Measurements from ENCODE around the gene SOD1.

Gene SOD1

DNA sequence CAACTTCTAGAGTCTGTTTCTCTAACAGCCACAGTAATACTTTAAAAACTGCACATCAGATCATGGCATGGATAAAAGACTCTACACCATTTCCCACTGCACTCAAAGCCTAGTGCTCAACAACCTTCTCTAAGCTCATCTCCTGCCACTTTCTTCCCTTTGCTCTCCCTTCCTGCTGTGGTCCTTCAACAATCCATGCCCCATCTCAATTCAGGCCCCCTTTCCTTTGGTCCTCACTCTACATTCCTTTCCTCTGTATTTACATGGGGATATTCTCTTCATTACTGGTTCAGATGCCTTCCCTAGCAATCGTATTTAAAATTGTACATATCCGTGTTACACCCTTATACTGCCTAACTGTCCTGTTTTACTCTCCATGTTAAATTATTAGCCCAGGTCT lies 19.0 kb downstream of the SOD1 start:
- DNase-seq (ENCODE audit: low read depth, low spot score): no peak
- TF ChIP-seq, protein P1, sequence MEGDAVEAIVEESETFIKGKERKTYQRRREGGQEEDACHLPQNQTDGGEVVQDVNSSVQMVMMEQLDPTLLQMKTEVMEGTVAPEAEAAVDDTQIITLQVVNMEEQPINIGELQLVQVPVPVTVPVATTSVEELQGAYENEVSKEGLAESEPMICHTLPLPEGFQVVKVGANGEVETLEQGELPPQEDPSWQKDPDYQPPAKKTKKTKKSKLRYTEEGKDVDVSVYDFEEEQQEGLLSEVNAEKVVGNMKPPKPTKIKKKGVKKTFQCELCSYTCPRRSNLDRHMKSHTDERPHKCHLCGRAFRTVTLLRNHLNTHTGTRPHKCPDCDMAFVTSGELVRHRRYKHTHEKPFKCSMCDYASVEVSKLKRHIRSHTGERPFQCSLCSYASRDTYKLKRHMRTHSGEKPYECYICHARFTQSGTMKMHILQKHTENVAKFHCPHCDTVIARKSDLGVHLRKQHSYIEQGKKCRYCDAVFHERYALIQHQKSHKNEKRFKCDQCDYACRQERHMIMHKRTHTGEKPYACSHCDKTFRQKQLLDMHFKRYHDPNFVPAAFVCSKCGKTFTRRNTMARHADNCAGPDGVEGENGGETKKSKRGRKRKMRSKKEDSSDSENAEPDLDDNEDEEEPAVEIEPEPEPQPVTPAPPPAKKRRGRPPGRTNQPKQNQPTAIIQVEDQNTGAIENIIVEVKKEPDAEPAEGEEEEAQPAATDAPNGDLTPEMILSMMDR (IDR thresholded peaks at IDR 0.05; ENCODE audit: low read depth, low read length): no peak
- no peak overlapping the region for H3K4me3 ChIP-seq (ENCODE audit: low read depth, low read length)
- in situ Hi-C loops (cut with HindIII; ENCODE audit: low sequenced_read_pairs): no loop called here

DNA sequence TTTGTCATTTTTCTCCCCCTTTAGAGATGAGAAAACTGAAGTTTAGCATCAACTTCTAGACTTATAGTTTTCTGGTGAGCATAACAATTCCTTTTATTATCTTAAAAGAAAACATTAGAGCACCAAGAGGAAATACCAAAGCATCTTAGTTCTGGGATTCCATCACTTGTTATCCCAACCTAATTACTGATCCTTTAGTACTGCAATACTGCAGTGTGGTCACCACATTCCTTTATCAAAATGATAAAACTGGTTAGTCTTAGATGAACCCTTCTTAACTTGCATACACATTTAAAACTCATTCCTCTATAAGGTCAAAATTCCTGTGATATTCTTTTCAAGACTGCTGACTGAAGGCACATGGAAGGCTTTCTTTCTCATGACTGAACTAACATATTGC lies 23.1 kb downstream of the SOD1 start:
- in situ Hi-C loops (cut with HindIII; ENCODE audit: low sequenced_read_pairs): no loop called here
- DNase-seq (ENCODE audit: low read depth, low spot score): no peak
- no peak overlapping the region for H3K4me3 ChIP-seq (ENCODE audit: low read depth, low read length)
- TF ChIP-seq, protein P1 (IDR thresholded peaks at IDR 0.05; ENCODE audit: low read depth, low read length): no peak

DNA sequence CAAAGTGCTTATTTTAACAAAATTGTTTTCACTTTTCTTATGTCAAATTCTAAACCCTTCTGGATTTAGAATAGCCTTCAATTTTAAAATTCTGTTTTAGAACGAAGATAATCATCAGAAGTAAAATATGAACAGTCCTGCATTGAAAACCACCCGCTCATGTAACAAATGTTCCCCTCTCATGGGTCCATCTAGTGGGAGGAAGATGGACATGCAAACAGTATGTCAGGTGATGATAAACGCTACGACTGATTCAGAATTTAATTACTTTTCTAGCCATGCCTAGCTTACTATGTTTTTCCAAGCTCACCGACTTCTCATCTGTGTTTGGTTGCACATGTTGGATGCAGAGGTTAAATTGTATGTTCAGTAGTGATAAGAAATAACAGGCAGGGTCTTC lies 23.5 kb downstream of the SOD1 start:
- DNase-seq (ENCODE audit: low read depth, low spot score): no peak
- no peak overlapping the region for H3K4me3 ChIP-seq (ENCODE audit: low read depth, low read length)
- TF ChIP-seq, protein P1 (IDR thresholded peaks at IDR 0.05; ENCODE audit: low read depth, low read length): no peak
- in situ Hi-C loops (cut with HindIII; ENCODE audit: low sequenced_read_pairs): no loop called here

DNA sequence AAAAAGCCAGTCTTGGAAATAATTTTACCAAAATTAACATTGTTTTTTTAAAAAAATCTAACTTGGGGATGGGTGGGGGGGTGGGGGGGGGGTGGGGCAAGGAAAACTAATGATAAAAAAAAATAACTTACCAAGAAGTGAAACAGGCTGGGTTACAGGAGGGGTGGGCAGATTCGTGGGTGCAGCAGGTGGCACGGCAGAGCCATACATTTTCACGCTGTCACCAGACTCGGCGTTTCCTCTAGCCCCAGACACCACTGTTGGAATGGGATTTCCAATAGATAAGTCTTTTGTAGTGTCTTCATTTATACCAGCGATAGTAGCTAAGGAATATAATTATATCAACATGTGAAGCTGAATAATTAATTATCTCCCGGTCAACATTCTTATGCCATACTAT lies 25.4 kb downstream of the SOD1 start:
- in situ Hi-C loops (cut with HindIII; ENCODE audit: low sequenced_read_pairs): no loop called here
- no peak for DNase-seq (ENCODE audit: low read depth, low spot score)
- TF ChIP-seq, protein P1 (IDR thresholded peaks at IDR 0.05; ENCODE audit: low read depth, low read length): no peak
- no peak overlapping the region for H3K4me3 ChIP-seq (ENCODE audit: low read depth, low read length)

DNA sequence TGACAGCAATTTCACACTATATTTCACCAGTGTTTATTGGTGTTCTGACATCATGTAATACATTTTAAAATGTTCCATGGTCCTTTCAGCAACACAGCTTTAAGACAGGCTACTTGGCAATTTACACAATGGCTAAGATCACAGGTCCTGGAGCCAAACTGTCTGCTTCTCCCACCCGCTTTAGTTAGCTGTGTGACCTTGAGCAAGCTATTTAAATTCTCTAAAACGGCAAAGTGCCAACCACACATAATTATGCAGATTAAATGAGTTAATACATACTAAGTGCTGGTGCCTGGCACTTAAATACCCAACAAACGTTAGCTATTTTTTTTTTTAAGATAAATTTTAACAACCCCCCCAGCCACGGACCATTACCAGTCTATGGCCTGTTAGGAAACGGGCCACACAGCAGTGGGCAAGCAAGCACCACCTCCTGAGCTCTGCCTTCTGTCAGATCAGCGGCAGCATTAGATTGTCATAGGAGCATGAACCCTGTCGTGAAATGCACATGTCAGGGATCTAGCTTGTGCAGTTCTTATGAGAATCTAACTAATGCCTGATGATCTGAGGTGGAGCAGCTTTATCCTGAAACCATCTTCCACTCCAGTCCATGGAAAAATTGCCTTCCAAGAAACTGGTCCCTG lies 26.9 kb downstream of the SOD1 start:
- DNase-seq (ENCODE audit: low read depth, low spot score): no peak
- in situ Hi-C loops (cut with HindIII; ENCODE audit: low sequenced_read_pairs): no loop called here
- H3K4me3 ChIP-seq (ENCODE audit: low read depth, low read length): no peak overlapping the region
- TF ChIP-seq, protein P1 (IDR thresholded peaks at IDR 0.05; ENCODE audit: low read depth, low read length): no peak

DNA sequence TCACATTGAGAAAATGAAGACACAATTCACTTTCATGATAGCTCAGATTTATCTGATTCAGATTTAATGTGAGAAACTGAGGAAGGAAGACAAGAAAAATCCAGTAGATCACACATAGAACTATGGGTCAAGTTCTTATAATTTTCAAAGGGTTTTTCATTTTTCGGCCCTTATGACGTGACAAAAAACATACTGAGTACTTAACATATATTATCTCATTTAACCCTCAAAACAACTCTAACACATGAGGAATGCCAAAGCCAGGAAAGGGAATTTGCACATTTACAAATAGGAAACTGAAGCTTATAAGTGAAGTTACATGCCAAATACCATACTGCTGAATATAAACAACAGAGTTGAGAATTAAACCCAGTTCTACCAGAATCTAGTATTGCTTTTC lies 27.6 kb downstream of the SOD1 start:
- no peak for DNase-seq (ENCODE audit: low read depth, low spot score)
- in situ Hi-C loops (cut with HindIII; ENCODE audit: low sequenced_read_pairs): no loop called here
- H3K4me3 ChIP-seq (ENCODE audit: low read depth, low read length): no peak overlapping the region
- TF ChIP-seq, protein P1 (IDR thresholded peaks at IDR 0.05; ENCODE audit: low read depth, low read length): no peak
